HepG2 (cell line): ENCODE measurements around the gene APLP1. TPM values are rescaled to one million over a fixed set of nuclear protein-coding genes. Genes with fewer than 3 reads are reported as not detected.
A peak's percentile ranks its signal among the peaks of the same experiment; 100 is the strongest.

Experiments used
- AHR ChIP-seq: IDR thresholded peaks from 2 replicates; pipeline ENCODE4 v1.6.1; 2018; ENCODE audit warnings: missing genetic modification reagents, missing compliant biosample characterization
- ARID2 ChIP-seq: sonication (generic); formaldehyde crosslinking; IDR thresholded peaks from 2 replicates; pipeline ENCODE4 v1.8.1; 2022; ENCODE audit warnings: mild to moderate bottlenecking, missing genetic modification reagents, borderline replicate concordance
- EP300 ChIP-seq, 3 experiments: sonication (generic) in 1 of 3; formaldehyde crosslinking in 1 of 3; IDR thresholded peaks; 2 replicates each; pipeline versions ENCODE4 v1.5.1 to v1.6.1; 2011 to 2020; ENCODE audit warnings: low read depth in 2 of 3, low read length in 2 of 3, borderline replicate concordance in 1 of 3, improper control_type of control experiment in 1 of 3, mild to moderate bottlenecking in 1 of 3, missing genetic modification reagents in 1 of 3, moderate library complexity in 1 of 3
- FOSL2 ChIP-seq: sonication (generic); formaldehyde crosslinking; IDR thresholded peaks from 2 replicates; pipeline ENCODE4 v1.4.0; 2020; ENCODE audit warnings: missing genetic modification reagents
- FOXA3 ChIP-seq: IDR thresholded peaks from 2 replicates; pipeline ENCODE4 v1.6.1; 2016; ENCODE audit warnings: missing genetic modification reagents, missing compliant biosample characterization
- GFI1 ChIP-seq: sonication (generic); formaldehyde crosslinking; IDR thresholded peaks from 2 replicates; pipeline ENCODE4 v1.5.0; 2020; ENCODE audit warnings: missing genetic modification reagents, mild to moderate bottlenecking, borderline replicate concordance
- HNRNPUL1 ChIP-seq: fragments of 200-400 bp; formaldehyde crosslinking; IDR thresholded peaks from 2 replicates; pipeline ENCODE4 v1.6.1; 2017; ENCODE audit warnings: low read depth, mild to moderate bottlenecking, low read length, moderate library complexity
- HOXA5 ChIP-seq: sonication (generic); formaldehyde crosslinking; IDR thresholded peaks from 2 replicates; pipeline ENCODE4 v1.4.0; 2020; ENCODE audit warnings: missing genetic modification reagents
- HOXA9 ChIP-seq: sonication (generic); formaldehyde crosslinking; IDR thresholded peaks from 2 replicates; pipeline ENCODE4 v1.8.1; 2022; ENCODE audit warnings: missing genetic modification reagents, mild to moderate bottlenecking, moderate library complexity, borderline replicate concordance
- MBD4 ChIP-seq: IDR thresholded peaks from 2 replicates; pipeline ENCODE4 v1.6.1; 2012; ENCODE audit warnings: low read length, inconsistent platforms, borderline replicate concordance
- MIER3 ChIP-seq: IDR thresholded peaks from 2 replicates; pipeline ENCODE4 v1.6.1; 2016; ENCODE audit warnings: missing compliant biosample characterization, borderline replicate concordance
- MIXL1 ChIP-seq: IDR thresholded peaks from 2 replicates; pipeline ENCODE4 v1.6.1; 2016
- POLR2AphosphoS5 ChIP-seq: IDR thresholded peaks from 2 replicates; pipeline ENCODE4 v1.6.1; 2012; ENCODE audit warnings: low read depth, low read length
- PTBP1 ChIP-seq: fragments of 200-400 bp; formaldehyde crosslinking; IDR thresholded peaks from 2 replicates; pipeline ENCODE4 v1.6.1; 2018; ENCODE audit warnings: low read length, low read depth; ENCODE audit not compliant: poor library complexity, severe bottlenecking
- SMAD3 ChIP-seq: sonication (generic); formaldehyde crosslinking; IDR thresholded peaks from 2 replicates; pipeline ENCODE4 v1.4.0; 2020; ENCODE audit warnings: missing genetic modification reagents
- YEATS2 ChIP-seq: sonication (generic); formaldehyde crosslinking; IDR thresholded peaks from 2 replicates; pipeline ENCODE4 v1.4.0; 2020; ENCODE audit warnings: missing genetic modification reagents, borderline replicate concordance
- ZNF350 ChIP-seq: sonication (generic); formaldehyde crosslinking; IDR thresholded peaks from 2 replicates; pipeline ENCODE4 v1.4.0; 2020; ENCODE audit warnings: mild to moderate bottlenecking, low read depth, missing genetic modification reagents, borderline replicate concordance
- ZNF614 ChIP-seq: IDR thresholded peaks from 2 replicates; pipeline ENCODE4 v1.6.1; 2018; ENCODE audit warnings: missing biosample characterization, missing genetic modification reagents, inconsistent platforms, borderline replicate concordance
- polyA plus RNA-seq, 8 experiments: library from polyadenylated mRNA; depleted of rRNA in 3 of 8; stranded (reverse) in 7 of 8; unstranded in 1 of 8; fragments of >200 nt; fragmentation: Illumina TruSeq in 4 of 8; extraction: Trizol in 4 of 8; gene quantifications; 2 replicates each; pipeline versions ENCODE4 v1.2.1 to v1.2.3, GENCODE V29; 2011 to 2016; ENCODE audit warnings: low read depth in 4 of 8, missing spikeins in 1 of 8, mixed read lengths in 1 of 8; ENCODE audit not compliant: insufficient read depth in 1 of 8
- total RNA-seq, 5 experiments: library from RNA; depleted of rRNA; stranded (reverse); fragments of >200 nt; fragmentation: Illumina TruSeq; extraction: Trizol; gene quantifications; 2 replicates each; pipeline ENCODE4 v1.2.3, GENCODE V29; 2016; ENCODE audit warnings: low read depth in 1 of 5
- TF ChIP-seq, protein P1 (sequence below): sonication (generic); formaldehyde crosslinking; IDR thresholded peaks from 2 replicates; pipeline ENCODE4 v1.4.0; 2020; ENCODE audit warnings: mild to moderate bottlenecking, low read depth, missing genetic modification reagents
- TF ChIP-seq, protein P2 (sequence below): sonication (generic); formaldehyde crosslinking; IDR thresholded peaks from 2 replicates; pipeline ENCODE4 v1.5.0; 2020; ENCODE audit warnings: missing genetic modification reagents
- TF ChIP-seq, protein P3 (sequence below): sonication (generic); formaldehyde crosslinking; IDR thresholded peaks from 2 replicates; pipeline ENCODE4 v1.5.0; 2020; ENCODE audit warnings: missing genetic modification reagents, mild to moderate bottlenecking, borderline replicate concordance
- TF ChIP-seq, protein P4 (sequence below): sonication (generic); formaldehyde crosslinking; IDR thresholded peaks from 2 replicates; pipeline ENCODE4 v1.5.0; 2020; ENCODE audit warnings: missing genetic modification reagents
- TF ChIP-seq, protein P5 (sequence below): sonication (generic); formaldehyde crosslinking; IDR thresholded peaks from 2 replicates; pipeline ENCODE4 v1.4.0; 2020; ENCODE audit warnings: missing genetic modification reagents

Gene APLP1
- total and polyA plus RNA-seq, 2 of the 13 experiments (the other 11 are each of a cell fraction or from before 2014, with no cell fraction given) = 2.0 to 2.9 TPM

DNA sequence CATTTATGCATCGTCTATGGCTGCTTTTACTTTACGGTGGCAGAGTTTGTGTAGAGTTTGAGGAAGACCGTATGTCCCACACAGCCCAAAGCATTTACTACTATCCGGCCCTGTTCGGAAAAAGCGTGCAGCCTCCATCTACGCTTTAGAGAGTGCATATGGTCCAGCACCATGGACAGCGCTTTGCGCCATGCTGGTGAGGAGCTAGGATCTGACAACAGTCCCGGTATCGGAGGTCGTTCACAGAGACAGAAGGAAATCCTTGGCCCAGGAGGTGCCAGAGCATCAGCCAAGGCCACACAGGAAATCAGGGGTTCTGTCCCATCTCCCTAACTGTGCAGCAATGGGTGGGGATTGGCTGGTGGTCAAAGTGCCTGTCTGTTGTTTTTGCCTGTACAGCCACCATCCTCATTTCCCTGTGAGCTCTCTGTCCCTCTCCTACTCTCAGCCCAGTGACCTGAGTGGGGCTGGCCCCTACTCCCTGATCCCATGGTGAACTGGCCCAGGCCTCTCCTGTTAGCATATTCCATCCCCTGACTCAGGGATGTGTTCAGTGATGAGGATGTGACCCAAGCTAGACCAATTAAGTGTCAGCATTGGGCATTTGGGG is 39.6 kb upstream of the APLP1 start (continued):
- TF ChIP-seq, protein P1, sequence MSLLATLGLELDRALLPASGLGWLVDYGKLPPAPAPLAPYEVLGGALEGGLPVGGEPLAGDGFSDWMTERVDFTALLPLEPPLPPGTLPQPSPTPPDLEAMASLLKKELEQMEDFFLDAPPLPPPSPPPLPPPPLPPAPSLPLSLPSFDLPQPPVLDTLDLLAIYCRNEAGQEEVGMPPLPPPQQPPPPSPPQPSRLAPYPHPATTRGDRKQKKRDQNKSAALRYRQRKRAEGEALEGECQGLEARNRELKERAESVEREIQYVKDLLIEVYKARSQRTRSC = peak; percentile 96
- no peak for TF ChIP-seq POLR2AphosphoS5
- TF ChIP-seq MIER3 (CRISPR knock-in tag) = peak; percentile 77; the same call in 1 of the 2 replicates
- TF ChIP-seq MBD4 = no peak
- TF ChIP-seq HOXA9 (CRISPR knock-in tag) = peak; percentile 95
- peak; percentile 78 for TF ChIP-seq FOSL2
- TF ChIP-seq EP300 (IDR thresholded peaks at IDR 0.05; ENCODE audit: low read depth in 2 of 2, low read length in 2 of 2) = no peak
- 0 out of 2 replicates have a peak, but pooled peaks have one; percentile 22 for TF ChIP-seq EP300 (CRISPR knock-in tag; IDR thresholded peaks at IDR 0.05; ENCODE audit: borderline replicate concordance)
- peak; percentile 64 for TF ChIP-seq ZNF350 (CRISPR knock-in tag)
- peak; percentile 74; the same call in 1 of the 2 replicates for TF ChIP-seq YEATS2
- TF ChIP-seq FOXA3 (CRISPR knock-in tag) = peak; percentile 63; the same call in 1 of the 2 replicates
- TF ChIP-seq, protein P2, sequence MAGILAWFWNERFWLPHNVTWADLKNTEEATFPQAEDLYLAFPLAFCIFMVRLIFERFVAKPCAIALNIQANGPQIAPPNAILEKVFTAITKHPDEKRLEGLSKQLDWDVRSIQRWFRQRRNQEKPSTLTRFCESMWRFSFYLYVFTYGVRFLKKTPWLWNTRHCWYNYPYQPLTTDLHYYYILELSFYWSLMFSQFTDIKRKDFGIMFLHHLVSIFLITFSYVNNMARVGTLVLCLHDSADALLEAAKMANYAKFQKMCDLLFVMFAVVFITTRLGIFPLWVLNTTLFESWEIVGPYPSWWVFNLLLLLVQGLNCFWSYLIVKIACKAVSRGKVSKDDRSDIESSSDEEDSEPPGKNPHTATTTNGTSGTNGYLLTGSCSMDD = peak; percentile 40; the same call in 1 of the 2 replicates
- TF ChIP-seq ARID2 (CRISPR knock-in tag) = no peak
- TF ChIP-seq AHR = peak; percentile 96; the same call in 1 of the 2 replicates
- TF ChIP-seq, protein P3, sequence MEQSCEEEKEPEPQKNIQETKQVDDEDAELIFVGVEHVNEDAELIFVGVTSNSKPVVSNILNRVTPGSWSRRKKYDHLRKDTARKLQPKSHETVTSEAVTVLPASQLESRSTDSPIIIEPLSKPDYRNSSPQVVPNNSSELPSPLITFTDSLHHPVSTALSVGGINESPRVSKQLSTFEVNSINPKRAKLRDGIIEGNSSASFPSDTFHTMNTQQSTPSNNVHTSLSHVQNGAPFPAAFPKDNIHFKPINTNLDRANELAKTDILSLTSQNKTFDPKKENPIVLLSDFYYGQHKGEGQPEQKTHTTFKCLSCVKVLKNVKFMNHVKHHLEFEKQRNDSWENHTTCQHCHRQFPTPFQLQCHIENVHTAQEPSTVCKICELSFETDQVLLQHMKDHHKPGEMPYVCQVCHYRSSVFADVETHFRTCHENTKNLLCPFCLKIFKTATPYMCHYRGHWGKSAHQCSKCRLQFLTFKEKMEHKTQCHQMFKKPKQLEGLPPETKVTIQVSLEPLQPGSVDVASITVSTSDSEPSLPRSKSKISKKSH (CRISPR knock-in tag) = peak; percentile 90; the same call in 1 of the 2 replicates
- TF ChIP-seq ZNF614 = peak; percentile 94; the same call in 1 of the 2 replicates
- peak; percentile 97 for TF ChIP-seq HOXA5
- peak; percentile 95 for TF ChIP-seq MIXL1
- TF ChIP-seq, protein P4, sequence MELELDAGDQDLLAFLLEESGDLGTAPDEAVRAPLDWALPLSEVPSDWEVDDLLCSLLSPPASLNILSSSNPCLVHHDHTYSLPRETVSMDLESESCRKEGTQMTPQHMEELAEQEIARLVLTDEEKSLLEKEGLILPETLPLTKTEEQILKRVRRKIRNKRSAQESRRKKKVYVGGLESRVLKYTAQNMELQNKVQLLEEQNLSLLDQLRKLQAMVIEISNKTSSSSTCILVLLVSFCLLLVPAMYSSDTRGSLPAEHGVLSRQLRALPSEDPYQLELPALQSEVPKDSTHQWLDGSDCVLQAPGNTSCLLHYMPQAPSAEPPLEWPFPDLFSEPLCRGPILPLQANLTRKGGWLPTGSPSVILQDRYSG (CRISPR knock-in tag) = peak; percentile 95
- TF ChIP-seq PTBP1 = no peak
- TF ChIP-seq, protein P5, sequence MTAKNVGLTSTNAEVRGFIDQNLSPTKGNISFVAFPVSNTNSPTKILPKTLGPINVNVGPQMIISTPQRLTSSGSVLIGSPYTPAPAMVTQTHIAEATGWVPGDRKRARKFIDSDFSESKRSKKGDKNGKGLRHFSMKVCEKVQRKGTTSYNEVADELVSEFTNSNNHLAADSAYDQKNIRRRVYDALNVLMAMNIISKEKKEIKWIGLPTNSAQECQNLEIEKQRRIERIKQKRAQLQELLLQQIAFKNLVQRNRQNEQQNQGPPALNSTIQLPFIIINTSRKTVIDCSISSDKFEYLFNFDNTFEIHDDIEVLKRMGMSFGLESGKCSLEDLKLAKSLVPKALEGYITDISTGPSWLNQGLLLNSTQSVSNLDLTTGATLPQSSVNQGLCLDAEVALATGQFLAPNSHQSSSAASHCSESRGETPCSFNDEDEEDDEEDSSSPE = peak; percentile 46; the same call in 1 of the 2 replicates
- TF ChIP-seq GFI1 (CRISPR knock-in tag) = peak; percentile 37; the same call in 1 of the 2 replicates
- TF ChIP-seq HNRNPUL1 = no peak
- peak; percentile 97 for TF ChIP-seq SMAD3 (CRISPR knock-in tag)
